Measurements from ENCODE around the gene OPN4. TPM values are rescaled to one million over a fixed set of nuclear protein-coding genes. Genes with fewer than 3 reads are reported as not detected.

Gene OPN4
- total RNA-seq, 1 experiment from 2014 or later: not detected

DNA sequence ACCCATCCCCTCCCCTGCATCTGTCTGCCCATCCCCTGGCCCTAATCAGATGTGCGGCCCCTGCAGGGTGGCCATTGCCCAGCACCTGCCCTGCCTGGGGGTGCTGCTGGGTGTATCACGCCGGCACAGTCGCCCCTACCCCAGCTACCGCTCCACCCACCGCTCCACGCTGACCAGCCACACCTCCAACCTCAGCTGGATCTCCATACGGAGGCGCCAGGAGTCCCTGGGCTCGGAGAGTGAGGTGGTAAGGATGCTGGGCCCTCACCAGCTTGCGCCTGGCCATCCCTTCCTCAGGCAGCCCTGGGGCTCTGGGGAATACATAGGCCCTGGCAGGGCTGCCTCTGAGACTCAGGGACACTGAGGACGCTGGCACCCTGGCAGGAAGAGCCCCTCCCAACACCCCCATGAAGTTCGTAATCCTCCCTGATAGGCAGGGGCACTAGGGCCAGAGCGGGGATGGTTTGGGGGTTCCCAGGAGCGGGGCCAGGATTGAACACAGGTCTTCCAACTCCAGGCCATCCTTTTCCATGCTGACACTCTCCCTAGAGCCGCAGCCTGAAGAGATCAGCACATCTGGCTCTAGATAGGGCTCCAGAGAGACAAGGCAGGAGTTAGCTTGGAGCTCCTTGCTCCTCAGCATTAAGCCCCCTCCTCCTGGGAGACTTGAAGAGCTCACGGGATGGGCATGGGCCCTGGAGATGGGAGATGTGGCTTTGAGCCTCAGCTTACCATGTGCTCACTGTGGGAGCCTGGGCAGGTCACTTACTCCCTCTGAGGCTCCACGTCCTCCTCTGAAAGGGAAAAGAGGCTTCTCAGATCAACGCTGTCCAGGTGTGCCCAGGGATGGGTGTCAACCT lies 8.1 kb downstream of the OPN4 start:
- CTCF ChIA-PET: interaction anchor here (0.5 to 0.6 kb wide), 2 partner anchors 237 to 304 kb away, joined by 6 to 12 read pairs; no protein-coding TSS in a partner anchor
- Histone ChIP-seq H3K27me3 (replicated peaks; ENCODE audit: insufficient read depth, low read depth, low read length, poor library complexity) (no peaks in the 10 kb centered on the region), H3K9me3 (ENCODE audit: low read depth, low read length, poor library complexity, severe bottlenecking) (no peaks in the 10 kb centered on the region), H3K4me1 (ENCODE audit: insufficient read depth, low read length, poor library complexity, severe bottlenecking) (no peaks in the 10 kb centered on the region), H3K36me3 (ENCODE audit: insufficient read depth, low read length, poor library complexity, severe bottlenecking) (no peaks in the 10 kb centered on the region), H3K27ac (ENCODE audit: low read depth, low read length, poor library complexity, severe bottlenecking) (no peak overlapping the region), H3K4me3 (ENCODE audit: low read depth, low read length, poor library complexity, severe bottlenecking) (no peak overlapping the region)
- no peak for TF ChIP-seq EZH2 (IDR thresholded peaks at IDR 0.05; ENCODE audit: borderline replicate concordance, low read depth, low read length, poor library complexity, severe bottlenecking)
- TF ChIP-seq, protein P1, sequence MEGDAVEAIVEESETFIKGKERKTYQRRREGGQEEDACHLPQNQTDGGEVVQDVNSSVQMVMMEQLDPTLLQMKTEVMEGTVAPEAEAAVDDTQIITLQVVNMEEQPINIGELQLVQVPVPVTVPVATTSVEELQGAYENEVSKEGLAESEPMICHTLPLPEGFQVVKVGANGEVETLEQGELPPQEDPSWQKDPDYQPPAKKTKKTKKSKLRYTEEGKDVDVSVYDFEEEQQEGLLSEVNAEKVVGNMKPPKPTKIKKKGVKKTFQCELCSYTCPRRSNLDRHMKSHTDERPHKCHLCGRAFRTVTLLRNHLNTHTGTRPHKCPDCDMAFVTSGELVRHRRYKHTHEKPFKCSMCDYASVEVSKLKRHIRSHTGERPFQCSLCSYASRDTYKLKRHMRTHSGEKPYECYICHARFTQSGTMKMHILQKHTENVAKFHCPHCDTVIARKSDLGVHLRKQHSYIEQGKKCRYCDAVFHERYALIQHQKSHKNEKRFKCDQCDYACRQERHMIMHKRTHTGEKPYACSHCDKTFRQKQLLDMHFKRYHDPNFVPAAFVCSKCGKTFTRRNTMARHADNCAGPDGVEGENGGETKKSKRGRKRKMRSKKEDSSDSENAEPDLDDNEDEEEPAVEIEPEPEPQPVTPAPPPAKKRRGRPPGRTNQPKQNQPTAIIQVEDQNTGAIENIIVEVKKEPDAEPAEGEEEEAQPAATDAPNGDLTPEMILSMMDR (conservative IDR thresholded peaks at IDR 0.05; ENCODE audit: low read depth, low read length): no peak
- intact Hi-C loops (cut with micrococcal nuclease; ENCODE audit: unreplicated experiment): no loop called here
- no TSS peak for BruUV-seq (replicated peaks)
- DNase-seq (ENCODE audit: low spot score): no peak
- POLR2A ChIA-PET (ENCODE audit: low non-redundant PET): no interaction called here

DNA sequence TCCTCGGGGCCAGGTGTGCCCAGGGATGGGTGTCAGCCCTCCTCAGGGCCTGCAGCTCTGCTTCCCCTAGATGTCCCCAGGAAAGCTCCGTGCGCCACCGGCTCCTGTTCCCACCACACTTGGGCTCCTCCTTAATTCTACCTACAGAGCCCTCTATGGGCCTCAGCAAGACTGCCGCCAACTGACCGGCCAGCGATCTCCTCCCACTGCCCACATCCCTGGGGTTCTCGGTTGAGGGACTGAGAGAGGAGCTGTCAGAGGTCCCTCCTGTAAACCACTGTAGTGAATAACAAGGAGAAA lies 8.6 kb downstream of the OPN4 start:
- H3K27me3 ChIP-seq (replicated peaks; ENCODE audit: insufficient read depth, low read depth, low read length, poor library complexity): no peaks in the 10 kb centered on the region
- no peaks in the 10 kb centered on the region for H3K4me1 ChIP-seq (ENCODE audit: insufficient read depth, low read length, poor library complexity, severe bottlenecking)
- no peak overlapping the region for H3K4me3 ChIP-seq (ENCODE audit: low read depth, low read length, poor library complexity, severe bottlenecking)
- no peaks in the 10 kb centered on the region for H3K36me3 ChIP-seq (ENCODE audit: insufficient read depth, low read length, poor library complexity, severe bottlenecking)
- POLR2A ChIA-PET (ENCODE audit: low non-redundant PET): no interaction called here
- H3K9me3 ChIP-seq (ENCODE audit: low read depth, low read length, poor library complexity, severe bottlenecking): no peaks in the 10 kb centered on the region
- DNase-seq (ENCODE audit: low spot score): no peak
- no TSS peak for BruUV-seq (replicated peaks)
- intact Hi-C loops (cut with micrococcal nuclease; ENCODE audit: unreplicated experiment): no loop called here
- H3K27ac ChIP-seq (ENCODE audit: low read depth, low read length, poor library complexity, severe bottlenecking): no peak overlapping the region
- no peak for TF ChIP-seq EZH2 (IDR thresholded peaks at IDR 0.05; ENCODE audit: borderline replicate concordance, low read depth, low read length, poor library complexity, severe bottlenecking)
- TF ChIP-seq, protein P1 (conservative IDR thresholded peaks at IDR 0.05; ENCODE audit: low read depth, low read length): no peak
- CTCF ChIA-PET: no interaction called here

DNA sequence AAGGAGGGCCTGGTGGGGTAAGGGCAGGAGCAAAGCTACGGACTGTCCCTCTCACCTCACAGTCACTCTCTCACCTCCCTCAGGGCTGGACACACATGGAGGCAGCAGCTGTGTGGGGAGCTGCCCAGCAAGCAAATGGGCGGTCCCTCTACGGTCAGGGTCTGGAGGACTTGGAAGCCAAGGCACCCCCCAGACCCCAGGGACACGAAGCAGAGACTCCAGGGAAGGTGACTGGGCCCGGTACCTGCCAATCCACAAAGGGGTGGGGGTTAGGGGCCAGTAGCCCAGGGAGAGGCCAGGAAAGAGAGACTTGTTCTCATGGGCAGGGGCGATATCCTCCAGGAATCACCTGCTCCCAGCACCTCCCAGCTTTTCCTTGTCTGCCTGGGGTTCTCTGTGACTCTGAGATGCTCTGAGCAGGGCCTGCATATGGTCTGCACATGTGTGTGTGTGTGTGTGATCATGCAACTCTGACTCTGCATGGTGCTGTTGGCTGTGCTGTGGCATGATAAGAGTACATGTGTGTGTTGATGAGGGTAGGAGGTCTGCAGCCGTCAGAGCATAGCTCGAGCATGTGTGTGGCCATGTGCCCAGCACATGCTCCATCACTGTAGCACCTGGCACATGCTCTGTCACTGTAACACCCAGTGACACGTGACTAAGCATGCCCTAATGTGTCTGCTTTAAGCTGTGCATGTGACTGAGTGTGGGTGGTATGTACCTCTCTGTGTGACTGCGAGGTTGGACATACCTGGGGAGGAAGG lies 9.4 kb downstream of the OPN4 start:
- POLR2A ChIA-PET (ENCODE audit: low non-redundant PET): no interaction called here
- Histone ChIP-seq H3K4me1 (ENCODE audit: insufficient read depth, low read length, poor library complexity, severe bottlenecking) (peaks cover 3% of the 10 kb centered on the region), H3K36me3 (ENCODE audit: insufficient read depth, low read length, poor library complexity, severe bottlenecking) (no peaks in the 10 kb centered on the region), H3K4me3 (ENCODE audit: low read depth, low read length, poor library complexity, severe bottlenecking) (no peak overlapping the region), H3K27ac (ENCODE audit: low read depth, low read length, poor library complexity, severe bottlenecking) (no peak overlapping the region), H3K9me3 (ENCODE audit: low read depth, low read length, poor library complexity, severe bottlenecking) (no peaks in the 10 kb centered on the region), H3K27me3 (replicated peaks; ENCODE audit: insufficient read depth, low read depth, low read length, poor library complexity) (no peaks in the 10 kb centered on the region)
- CTCF ChIA-PET: no interaction called here
- no peak for DNase-seq (ENCODE audit: low spot score)
- TF ChIP-seq, protein P1 (conservative IDR thresholded peaks at IDR 0.05; ENCODE audit: low read depth, low read length): no peak
- no peak for TF ChIP-seq EZH2 (IDR thresholded peaks at IDR 0.05; ENCODE audit: borderline replicate concordance, low read depth, low read length, poor library complexity, severe bottlenecking)
- BruUV-seq (replicated peaks): no TSS peak
- intact Hi-C loops (cut with micrococcal nuclease; ENCODE audit: unreplicated experiment): no loop called here

Data from A673 (cell line).